CD4-positive, alpha-beta memory T cell (primary cell): ENCODE data around the gene MGAM2. TPM values are rescaled to one million over a fixed set of nuclear protein-coding genes. Genes with fewer than 3 reads are reported as not detected.

ENCODE experiments used
- CTCF ChIA-PET: fragments of 350-600 bp; sonication (Branson Sonifier 250); formaldehyde crosslinking; loops from one replicate; lab custom pipeline; 2021; ENCODE audit warnings: inconsistent platforms; ENCODE audit not compliant: partially characterized antibody; lab: Charles Lee
- POLR2A ChIA-PET: fragments of 350-600 bp; sonication (Branson Sonifier 250); formaldehyde crosslinking; loops from one replicate; lab custom pipeline; 2021; ENCODE audit not compliant: partially characterized antibody; lab: Charles Lee
- DNase-seq, 5 donors: peaks; one replicate each; pipeline versions ENCODE4 v3.0.0 to v3.0.0-alpha.2; 2020 to 2022; ENCODE audit warnings: mixed read lengths in 1 of 5
- H3K27ac ChIP-seq: one replicate; pipeline ENCODE4 v1.7.0; 2013; ENCODE audit warnings: low read depth, low read length
- H3K27me3 ChIP-seq: 2 replicates; pipeline ENCODE4 v1.7.0; 2013; ENCODE audit warnings: mild to moderate bottlenecking, low read length, moderate library complexity; ENCODE audit not compliant: insufficient read depth
- H3K36me3 ChIP-seq: 2 replicates; pipeline ENCODE4 v1.7.0; 2013; ENCODE audit warnings: mild to moderate bottlenecking, low read length, moderate library complexity; ENCODE audit not compliant: insufficient read depth
- H3K4me1 ChIP-seq: 2 replicates; pipeline ENCODE4 v1.7.0; 2013; ENCODE audit warnings: mild to moderate bottlenecking, low read length, moderate library complexity; ENCODE audit not compliant: insufficient read depth
- H3K4me3 ChIP-seq, 2 donors: one replicate each; pipeline ENCODE4 v1.7.0; 2013; ENCODE audit warnings: low read length in 2 of 2, mild to moderate bottlenecking in 1 of 2
- H3K9me3 ChIP-seq, 2 donors: one replicate each; pipeline ENCODE4 v1.7.0; 2013; ENCODE audit warnings: low read length in 2 of 2, control low read depth in 1 of 2; ENCODE audit not compliant: control insufficient read depth in 1 of 2
- H3K27ac Mint-ChIP-seq, 7 donors: one replicate each; pipeline ENCODE4 v1.8.0; 2020 to 2021; ENCODE audit warnings: mixed read lengths in 7 of 7, mild to moderate bottlenecking in 6 of 7, inconsistent platforms in 3 of 7, moderate library complexity in 3 of 7
- H3K27me3 Mint-ChIP-seq, 2 donors: one replicate each; pipeline ENCODE4 v1.8.0; 2020 to 2021; ENCODE audit warnings: mixed read lengths in 2 of 2
- H3K36me3 Mint-ChIP-seq, 2 donors: one replicate each; pipeline ENCODE4 v1.8.0; 2020 to 2021; ENCODE audit warnings: mixed read lengths in 2 of 2, inconsistent platforms in 1 of 2, mild to moderate bottlenecking in 1 of 2
- H3K4me1 Mint-ChIP-seq, 4 donors: one replicate each; pipeline ENCODE4 v1.8.0; 2020 to 2021; ENCODE audit warnings: mixed read lengths in 4 of 4, mild to moderate bottlenecking in 1 of 4
- H3K4me3 Mint-ChIP-seq, 8 donors: one replicate each; pipeline ENCODE4 v1.8.0; 2020 to 2021; ENCODE audit warnings: mixed read lengths in 8 of 8, mild to moderate bottlenecking in 7 of 8, moderate library complexity in 6 of 8, inconsistent platforms in 3 of 8
- H3K9me3 Mint-ChIP-seq, 8 donors: one replicate each; pipeline ENCODE4 v1.8.0; 2020 to 2021; ENCODE audit warnings: mixed read lengths in 8 of 8, mild to moderate bottlenecking in 5 of 8, inconsistent platforms in 3 of 8, moderate library complexity in 1 of 8
- intact Hi-C: fragments of 100-400 bp; cut with micrococcal nuclease; formaldehyde crosslinking; loops from one replicate; pipeline ENCODE4 v1.15.1; 2023
- polyA plus RNA-seq, 2 donors: library from polyadenylated mRNA; unstranded; fragments of 300-500 nt; fragmentation: Illumina TruSeq; gene quantifications; one replicate each; pipeline ENCODE4 v1.2.3, GENCODE V29; 2021
- total RNA-seq, 2 experiments: library from RNA; stranded (reverse); gene quantifications; one replicate each; pipeline ENCODE4 v1.2.3, GENCODE V29; 2021

MGAM2 gene
- total and polyA plus RNA-seq, 4 experiments from 2014 or later: not detected

DNA sequence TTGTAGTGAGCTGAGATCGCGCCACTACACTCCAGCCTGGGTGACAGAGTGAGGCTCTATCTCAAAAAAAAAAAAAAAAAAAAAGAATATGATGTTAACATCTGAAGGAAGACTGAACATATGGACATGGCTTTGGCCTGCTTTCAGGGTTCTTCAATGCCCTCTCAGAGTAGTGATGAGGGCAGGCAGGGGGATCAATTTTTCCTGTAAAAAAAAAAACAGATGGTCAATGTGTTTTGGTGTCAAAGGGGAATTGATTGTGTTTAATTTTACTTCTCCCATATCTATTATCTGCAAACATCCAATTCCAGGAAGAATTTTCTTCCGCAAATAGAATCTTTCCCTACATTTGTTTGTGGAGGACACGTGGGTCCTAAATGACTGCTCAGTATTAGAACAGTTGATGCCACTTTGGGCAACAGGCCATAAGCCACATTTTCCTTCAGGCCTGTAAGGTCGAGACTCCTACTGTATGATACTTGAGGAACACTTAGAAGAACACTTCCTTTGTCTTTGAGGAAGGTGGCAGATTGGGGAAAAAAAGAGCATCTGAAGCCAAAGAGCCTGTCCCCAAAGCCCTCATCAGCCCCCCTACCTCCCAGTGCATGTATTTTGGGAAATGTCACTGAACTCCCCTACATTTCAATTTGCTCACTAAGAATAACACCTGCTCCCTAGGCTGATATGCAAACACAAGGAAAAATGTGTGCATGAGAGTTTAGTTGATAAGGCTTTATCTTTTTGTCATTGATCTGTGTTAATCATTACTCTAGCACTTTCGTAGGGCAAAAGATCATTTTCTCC, 28.3 kb downstream of the MGAM2 start:
- Histone ChIP-seq H3K9me3 (no peaks in the 10 kb centered on the region), H3K36me3 (no peaks in the 10 kb centered on the region), H3K4me1 (no peaks in the 10 kb centered on the region), H3K27ac (no peak overlapping the region), H3K4me3 (no peak overlapping the region), H3K27me3 (no peaks in the 10 kb centered on the region)
- no peak for DNase-seq
- Mint-ChIP-seq H3K4me1 (no peaks in the 10 kb centered on the region), H3K27ac (no peak overlapping the region), H3K4me3 (no peak overlapping the region), H3K9me3 (no peaks in the 10 kb centered on the region), H3K36me3 (no peaks in the 10 kb centered on the region), H3K27me3 (peaks cover 0 to 2% of the 10 kb centered on the region in 2 donors)
- intact Hi-C loops: no loop called here
- CTCF ChIA-PET: no interaction called here
- POLR2A ChIA-PET: no interaction called here

DNA sequence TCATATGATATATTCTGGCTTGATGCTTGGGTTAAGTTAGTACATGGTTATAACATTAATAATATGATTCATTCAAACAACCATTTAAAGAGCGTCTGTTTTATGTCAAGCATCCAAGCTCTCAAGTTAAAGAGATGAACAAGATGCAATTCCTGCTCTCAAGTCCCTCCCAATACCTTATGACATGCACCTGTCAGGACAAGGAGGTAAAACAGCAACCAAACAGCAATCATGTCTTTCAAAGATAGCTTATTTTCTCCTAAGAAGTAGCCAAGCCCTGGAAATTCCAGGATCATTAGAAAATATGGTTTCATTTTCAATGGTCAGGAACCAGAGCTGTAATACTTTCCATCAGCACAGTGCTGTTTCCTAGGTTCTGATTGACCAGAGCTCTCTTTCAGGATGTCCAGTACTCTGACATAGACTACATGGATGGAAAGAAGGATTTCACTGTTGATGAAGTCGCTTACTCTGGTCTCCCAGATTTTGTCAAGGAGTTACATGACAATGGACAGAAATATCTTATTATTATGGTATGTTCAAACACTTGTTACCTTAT, 29.0 kb downstream of the MGAM2 start:
- H3K36me3 Mint-ChIP-seq: no peaks in the 10 kb centered on the region
- DNase-seq: no peak
- H3K4me3 ChIP-seq: no peak overlapping the region
- peaks cover 0 to 4% of the 10 kb centered on the region in 2 donors for H3K27me3 Mint-ChIP-seq
- H3K27me3 ChIP-seq: no peaks in the 10 kb centered on the region
- no peaks in the 10 kb centered on the region for H3K4me1 Mint-ChIP-seq
- no peak overlapping the region for H3K27ac Mint-ChIP-seq
- H3K36me3 ChIP-seq: no peaks in the 10 kb centered on the region
- ChIA-PET POLR2A (no interaction called here), CTCF (no interaction called here)
- no peaks in the 10 kb centered on the region for H3K9me3 ChIP-seq
- no peaks in the 10 kb centered on the region for H3K4me1 ChIP-seq
- no peak overlapping the region for H3K27ac ChIP-seq
- H3K4me3 Mint-ChIP-seq: no peak overlapping the region
- no peaks in the 10 kb centered on the region for H3K9me3 Mint-ChIP-seq
- intact Hi-C loops: no loop called here

- H3K4me1 Mint-ChIP-seq: no peaks in the 10 kb centered on the region
- Histone ChIP-seq H3K4me3 (no peak overlapping the region), H3K9me3 (no peaks in the 10 kb centered on the region), H3K36me3 (no peaks in the 10 kb centered on the region), H3K4me1 (no peaks in the 10 kb centered on the region), H3K27ac (no peak overlapping the region), H3K27me3 (no peaks in the 10 kb centered on the region)
- ChIA-PET CTCF (interaction anchor here (1.6 kb wide), 1 partner anchor 11 kb away, joined by 3 read pairs; no protein-coding TSS in a partner anchor), POLR2A (no interaction called here)
- no peaks in the 10 kb centered on the region for H3K36me3 Mint-ChIP-seq
- peaks cover 0 to 4% of the 10 kb centered on the region in 2 donors for H3K27me3 Mint-ChIP-seq
- no peaks in the 10 kb centered on the region for H3K9me3 Mint-ChIP-seq
- no peak overlapping the region for H3K27ac Mint-ChIP-seq
- DNase-seq: no peak
- intact Hi-C loops: no loop called here
- no peak overlapping the region for H3K4me3 Mint-ChIP-seq
These were observed 31.2 kb downstream of the MGAM2 start for GRCh38 chr7:142142702-142143101.

- intact Hi-C loops: no loop called here
- Histone ChIP-seq H3K36me3 (no peaks in the 10 kb centered on the region), H3K4me3 (no peak overlapping the region), H3K4me1 (no peaks in the 10 kb centered on the region), H3K27me3 (no peaks in the 10 kb centered on the region), H3K27ac (no peak overlapping the region), H3K9me3 (no peaks in the 10 kb centered on the region)
- Mint-ChIP-seq H3K4me3 (no peak overlapping the region), H3K36me3 (no peaks in the 10 kb centered on the region), H3K27me3 (peaks cover 0 to 2% of the 10 kb centered on the region in 2 donors), H3K9me3 (no peaks in the 10 kb centered on the region), H3K4me1 (no peaks in the 10 kb centered on the region), H3K27ac (no peak overlapping the region)
- no peak for DNase-seq
- ChIA-PET POLR2A (no interaction called here), CTCF (no interaction called here)
These were observed 34.6 kb downstream of the MGAM2 start for GRCh38 chr7:142146124-142146523.

GRCh38 chr7:142150356-142150755, 38.8 kb downstream of the MGAM2 start:
- ChIA-PET CTCF (no interaction called here), POLR2A (no interaction called here)
- Mint-ChIP-seq H3K27ac (no peak overlapping the region), H3K4me3 (no peak overlapping the region), H3K9me3 (peaks cover 0 to 2% (median 0%) of the 10 kb centered on the region in 8 donors), H3K36me3 (no peaks in the 10 kb centered on the region), H3K27me3 (no peaks in the 10 kb centered on the region), H3K4me1 (no peaks in the 10 kb centered on the region)
- DNase-seq: no peak
- Histone ChIP-seq H3K27me3 (no peaks in the 10 kb centered on the region), H3K4me1 (no peaks in the 10 kb centered on the region), H3K27ac (no peak overlapping the region), H3K9me3 (no peaks in the 10 kb centered on the region), H3K4me3 (no peak overlapping the region), H3K36me3 (no peaks in the 10 kb centered on the region)
- intact Hi-C loops: no loop called here

DNA sequence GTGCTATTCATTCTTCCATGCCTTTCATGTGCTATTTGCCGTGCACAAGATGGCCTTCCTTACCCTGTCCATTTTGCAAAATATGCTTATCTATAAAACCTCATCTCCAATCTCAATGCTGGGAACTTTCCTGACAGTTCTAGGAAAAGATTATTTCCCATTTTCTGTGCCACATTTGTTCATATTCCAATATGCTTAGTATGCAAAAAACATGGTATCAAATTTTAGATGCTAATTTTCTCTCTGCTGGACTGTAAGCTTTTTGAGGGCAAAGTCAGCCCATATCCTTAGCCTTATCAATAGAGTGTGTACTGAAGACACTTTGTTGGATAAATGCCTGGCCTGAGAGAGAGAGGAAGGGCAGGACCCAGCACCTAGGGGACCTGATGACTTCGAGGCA, 39.4 kb downstream of the MGAM2 start:
- no peaks in the 10 kb centered on the region for H3K36me3 Mint-ChIP-seq
- ChIA-PET CTCF (no interaction called here), POLR2A (no interaction called here)
- no peak overlapping the region for H3K27ac Mint-ChIP-seq
- H3K9me3 ChIP-seq: no peaks in the 10 kb centered on the region
- no peak overlapping the region for H3K4me3 Mint-ChIP-seq
- no peaks in the 10 kb centered on the region for H3K27me3 ChIP-seq
- H3K4me3 ChIP-seq: no peak overlapping the region
- H3K9me3 Mint-ChIP-seq: peaks cover 0 to 4% (median 0%) of the 10 kb centered on the region in 8 donors
- no peak overlapping the region for H3K27ac ChIP-seq
- peaks cover 0 to 1% of the 10 kb centered on the region in 2 donors for H3K27me3 Mint-ChIP-seq
- H3K36me3 ChIP-seq: no peaks in the 10 kb centered on the region
- H3K4me1 ChIP-seq: no peaks in the 10 kb centered on the region
- intact Hi-C loops: no loop called here
- H3K4me1 Mint-ChIP-seq: no peaks in the 10 kb centered on the region
- DNase-seq: no peak

- H3K36me3 Mint-ChIP-seq: no peaks in the 10 kb centered on the region
- CTCF ChIA-PET: no interaction called here
These were observed 40.6 kb downstream of the MGAM2 start for GRCh38 chr7:142152076-142152475.

More at GRCh38 chr7:142152076-142152475, 40.6 kb downstream of the MGAM2 start:
- H3K4me1 Mint-ChIP-seq: no peaks in the 10 kb centered on the region
- no peaks in the 10 kb centered on the region for H3K9me3 ChIP-seq
- intact Hi-C loops: no loop called here
- H3K27me3 ChIP-seq: no peaks in the 10 kb centered on the region
- DNase-seq: no peak
- POLR2A ChIA-PET: no interaction called here
- H3K9me3 Mint-ChIP-seq: peaks cover 0 to 4% (median 0%) of the 10 kb centered on the region in 8 donors
- no peak overlapping the region for H3K27ac Mint-ChIP-seq
- no peaks in the 10 kb centered on the region for H3K4me1 ChIP-seq
- H3K4me3 Mint-ChIP-seq: no peak overlapping the region
- H3K27ac ChIP-seq: no peak overlapping the region
- H3K27me3 Mint-ChIP-seq: peaks cover 0 to 1% of the 10 kb centered on the region in 2 donors
- no peak overlapping the region for H3K4me3 ChIP-seq
- no peaks in the 10 kb centered on the region for H3K36me3 ChIP-seq
